T1000 (cell line): Measurements from ENCODE around the gene MNT.

ENCODE experiments used
- DNase-seq: peaks from one replicate; lab custom pipeline; 2025; ENCODE audit warnings: mixed read lengths; lab: John Stamatoyannopoulos, UW

Gene MNT

GRCh38 chr17:2416010-2416734, 15.3 kb upstream of the MNT start:
- DNase-seq: peak; percentile 87

- DNase-seq: no peak
These were observed 14.2 kb upstream of the MNT start for GRCh38 chr17:2415081-2415480.

- DNase-seq: no peak
These were observed 13.7 kb upstream of the MNT start for GRCh38 chr17:2414446-2415064.

- DNase-seq: no peak
These were observed 11.7 kb upstream of the MNT start for GRCh38 chr17:2412561-2413021.

GRCh38 chr17:2410951-2411350, 10.1 kb upstream of the MNT start:
- no peak for DNase-seq

GRCh38 chr17:2406903-2407790, 6.3 kb upstream of the MNT start:
- DNase-seq: peak; percentile 78

- no peak for DNase-seq
These were observed 5.5 kb upstream of the MNT start for GRCh38 chr17:2406271-2406902.

GRCh38 chr17:2405247-2405926, 4.5 kb upstream of the MNT start:
- peak; percentile 67 for DNase-seq

GRCh38 chr17:2403044-2403443, 2.2 kb upstream of the MNT start:
- no peak for DNase-seq

GRCh38 chr17:2402544-2402943, 1.7 kb upstream of the MNT start:
- no peak for DNase-seq

GRCh38 chr17:2401426-2402221, 764 bp upstream of the MNT start:
- DNase-seq: peak; percentile 99

- peak; percentile 59 for DNase-seq
These were observed 390 bp downstream of the MNT start for GRCh38 chr17:2400474-2400866.

- DNase-seq: peak; percentile 92
These were observed 1.0 kb downstream of the MNT start for GRCh38 chr17:2399572-2400473.

GRCh38 chr17:2398655-2399571, 1.9 kb downstream of the MNT start:
- DNase-seq: no peak

GRCh38 chr17:2398182-2398581, 2.7 kb downstream of the MNT start:
- no peak for DNase-seq

GRCh38 chr17:2397247-2398171, 3.4 kb downstream of the MNT start:
- no peak for DNase-seq

- peak; percentile 94 for DNase-seq
These were observed 4.2 kb downstream of the MNT start for GRCh38 chr17:2396568-2397246.
